IMR-90 (cell line): ENCODE measurements around the gene SETD3. TPM values are rescaled to one million over a fixed set of nuclear protein-coding genes. Genes with fewer than 3 reads are reported as not detected.

ENCODE experiments used
- ATAC-seq: fragments of 200-7000 bp; cut with Tn5 transposase; 2 replicates; pipeline ENCODE4 v1.9.1; 2020; ENCODE audit warnings: low read depth, mild to moderate bottlenecking, moderate library complexity
- BruUV-seq: library from RNA; stranded (reverse); fragments of 400-500 nt; replicated peaks from 2 replicates; lab custom pipeline; 2021; lab: Mats Ljungman, UMichigan
- CTCF ChIA-PET: fragments of 300-600 bp; formaldehyde crosslinking; extraction: SDS; loops from one replicate; lab custom pipeline; 2021; ENCODE audit warnings: antibody characterized with exemption; lab: Yijun Ruan, JAX
- POLR2A ChIA-PET: fragments of 300-600 bp; sonication (Branson Sonifier 250); formaldehyde crosslinking; loops from one replicate; lab custom pipeline; 2022; ENCODE audit warnings: antibody characterized with exemption; ENCODE audit not compliant: unreplicated experiment; lab: Charles Lee
- DNase-seq: peaks from one replicate; pipeline ENCODE4 v3.0.0; 2013
- H2AFZ ChIP-seq: replicated peaks from 2 replicates; pipeline ENCODE3; 2013; ENCODE audit warnings: low read length, mild to moderate bottlenecking; ENCODE audit not compliant: poor library complexity
- H2AK5ac ChIP-seq: 2 replicates; pipeline ENCODE4 v1.6.1; 2013; ENCODE audit warnings: low read depth, low read length, inconsistent platforms
- H2AK9ac ChIP-seq: replicated peaks from 2 replicates; pipeline ENCODE3; 2013; ENCODE audit warnings: mild to moderate bottlenecking, low read depth, low read length, moderate library complexity; ENCODE audit not compliant: poor library complexity
- H2BK120ac ChIP-seq: 2 replicates; pipeline ENCODE4 v1.6.1; 2013; ENCODE audit warnings: low read depth, low read length, inconsistent platforms
- H2BK15ac ChIP-seq: 3 replicates; pipeline ENCODE4 v1.6.1; 2013; ENCODE audit warnings: low read depth, low read length, inconsistent platforms
- H2BK20ac ChIP-seq: 2 replicates; pipeline ENCODE4 v1.6.1; 2013; ENCODE audit warnings: low read depth, mild to moderate bottlenecking, inconsistent platforms, low read length, moderate library complexity
- H2BK5ac ChIP-seq: 2 replicates; pipeline ENCODE4 v1.6.1; 2013; ENCODE audit warnings: mild to moderate bottlenecking, low read depth, low read length, inconsistent platforms; ENCODE audit not compliant: poor library complexity, severe bottlenecking
- H3K14ac ChIP-seq: replicated peaks from 2 replicates; pipeline ENCODE4 v1.6.1; 2013; ENCODE audit warnings: low read depth, low read length, inconsistent platforms
- H3K18ac ChIP-seq: 2 replicates; pipeline ENCODE4 v1.6.1; 2013; ENCODE audit warnings: low read depth, low read length, control low read depth
- H3K23ac ChIP-seq: 2 replicates; pipeline ENCODE4 v1.6.1; 2013; ENCODE audit warnings: low read depth, low read length, inconsistent platforms
- H3K27ac ChIP-seq: 2 replicates; pipeline ENCODE4 v1.5.1; 2013; ENCODE audit warnings: mild to moderate bottlenecking, control low read depth, low read length; ENCODE audit not compliant: insufficient read depth
- H3K27me3 ChIP-seq: 2 replicates; pipeline ENCODE4 v1.6.1; 2013; ENCODE audit warnings: low read length; ENCODE audit not compliant: control insufficient read depth, insufficient read depth
- H3K36me3 ChIP-seq: 2 replicates; pipeline ENCODE4 v1.6.1; 2013; ENCODE audit warnings: low read length, mixed read lengths; ENCODE audit not compliant: control insufficient read depth, insufficient read depth
- H3K4ac ChIP-seq: 2 replicates; pipeline ENCODE4 v1.6.1; 2013; ENCODE audit warnings: low read depth, low read length, inconsistent platforms
- H3K4me1 ChIP-seq: 2 replicates; pipeline ENCODE4 v1.6.1; 2013; ENCODE audit warnings: low read length, mixed read lengths; ENCODE audit not compliant: control insufficient read depth, insufficient read depth
- H3K4me2 ChIP-seq: 2 replicates; pipeline ENCODE4 v1.6.1; 2013; ENCODE audit warnings: low read depth, mild to moderate bottlenecking, control low read depth, low read length, moderate library complexity
- H3K4me3 ChIP-seq: 2 replicates; pipeline ENCODE4 v1.5.1; 2013; ENCODE audit warnings: low read depth, mild to moderate bottlenecking, control low read depth, low read length, moderate library complexity; ENCODE audit not compliant: insufficient read depth
- H3K56ac ChIP-seq: 2 replicates; pipeline ENCODE4 v1.6.1; 2013; ENCODE audit warnings: low read length, inconsistent platforms; ENCODE audit not compliant: insufficient read depth; ENCODE audit errors: extremely low read depth
- H3K79me1 ChIP-seq, 2 experiments: 2 replicates each; pipeline ENCODE4 v1.6.1; 2013; ENCODE audit warnings: low read length in 2 of 2, inconsistent platforms in 1 of 2, low read depth in 1 of 2
- H3K9ac ChIP-seq: 2 replicates; pipeline ENCODE4 v1.6.1; 2013; ENCODE audit warnings: low read depth, low read length, control low read depth
- H3K9me1 ChIP-seq: 2 replicates; pipeline ENCODE4 v1.6.1; 2013; ENCODE audit warnings: low read length, inconsistent platforms; ENCODE audit not compliant: insufficient read depth
- H3K9me3 ChIP-seq: 2 replicates; pipeline ENCODE4 v1.6.1; 2013; ENCODE audit warnings: low read length; ENCODE audit not compliant: control insufficient read depth, insufficient read depth
- H4K20me1 ChIP-seq: 2 replicates; pipeline ENCODE4 v1.6.1; 2013; ENCODE audit warnings: low read length, inconsistent platforms; ENCODE audit not compliant: insufficient read depth
- H4K5ac ChIP-seq: 2 replicates; pipeline ENCODE4 v1.6.1; 2013; ENCODE audit warnings: mild to moderate bottlenecking, low read depth, low read length, control low read depth
- H4K8ac ChIP-seq, 2 experiments: 2 replicates each; pipeline ENCODE4 v1.6.1; 2013; ENCODE audit warnings: low read depth in 2 of 2, low read length in 2 of 2, control low read depth in 1 of 2, inconsistent platforms in 1 of 2
- H4K91ac ChIP-seq: 2 replicates; pipeline ENCODE4 v1.6.1; 2013; ENCODE audit warnings: low read depth, low read length, inconsistent platforms; ENCODE audit not compliant: insufficient read depth
- CEBPB ChIP-seq: IDR thresholded peaks from 2 replicates; pipeline ENCODE4 v1.6.1; 2012; ENCODE audit warnings: low read depth, low read length, improper control_type of control experiment
- RCOR1 ChIP-seq: IDR thresholded peaks from 2 replicates; pipeline ENCODE4 v1.6.1; 2012; ENCODE audit warnings: mild to moderate bottlenecking, low read length, improper control_type of control experiment; ENCODE audit not compliant: insufficient replicate concordance
- WGBS, 2 experiments: methylation state at CpG; one replicate each; pipeline versions ENCODE4 v1.1.5 to v1.1.7; 2013; ENCODE audit warnings: missing lambda C conversion rate in 2 of 2; ENCODE audit not compliant: insufficient read length in 1 of 2; ENCODE audit errors: extremely low coverage in 2 of 2; 5-methylcytosine and 5-hydroxymethylcytosine counted together
- dilution Hi-C: fragments of 300-500 bp; cut with HindIII; formaldehyde crosslinking; loops from one replicate; pipeline ENCODE4 v1.14.3; 2018; ENCODE audit warnings: low sequenced_read_pairs; ENCODE audit not compliant: unreplicated experiment
- in situ Hi-C: fragments of 300-500 bp; cut with MboI; formaldehyde crosslinking; loops from 3 replicates; pipeline ENCODE4 v1.14.3; 2019; ENCODE audit warnings: low sequenced_read_pairs, inconsistent platforms, mixed read lengths
- intact Hi-C: fragments of 100-400 bp; cut with micrococcal nuclease; formaldehyde crosslinking; loops from 2 replicates; pipeline ENCODE4 v1.10.0; 2022
- polyA plus RNA-seq, 3 experiments: library from polyadenylated mRNA; depleted of rRNA; stranded (reverse); fragments of >200 nt; gene quantifications; 2 replicates each; pipeline ENCODE4 v1.2.3, GENCODE V29; 2012; ENCODE audit warnings: low replicate concordance in 1 of 3
- total RNA-seq: library from RNA; depleted of rRNA; stranded (reverse); fragments of >200 nt; gene quantifications from 2 replicates; pipeline ENCODE4 v1.2.3, GENCODE V29; 2012

SETD3 gene
- total and polyA plus RNA-seq, 2 of the 4 experiments (the other 2 are of a cell fraction): 18.8 to 31.9 TPM

GRCh38 chr14:99527026-99527425, 46.4 kb upstream of the SETD3 start:
- peak overlapping the region; percentile 35 for H2AK9ac ChIP-seq
- H2BK20ac ChIP-seq: no peak overlapping the region
- peaks cover 46% of the 10 kb centered on the region for H3K4me1 ChIP-seq
- H4K91ac ChIP-seq: no peak overlapping the region
- H3K23ac ChIP-seq: no peak overlapping the region
- dilution Hi-C loops: no loop called here
- no peak overlapping the region for H2BK5ac ChIP-seq
- no peak overlapping the region for H2AK5ac ChIP-seq
- ATAC-seq: no peak
- peaks cover 4% of the 10 kb centered on the region for H4K20me1 ChIP-seq
- TF ChIP-seq RCOR1: no peak
- no peak for TF ChIP-seq CEBPB
- intact Hi-C loops: no loop called here
- in situ Hi-C loops: loop anchor here (10.0 kb wide), 1 partner anchor 378 kb away; no protein-coding TSS in a partner anchor
- no peak overlapping the region for H3K4ac ChIP-seq
- no peak overlapping the region for H4K8ac ChIP-seq
- no peak overlapping the region for H2BK120ac ChIP-seq
- H3K36me3 ChIP-seq: no peaks in the 10 kb centered on the region
- no peak for DNase-seq
- H3K4me3 ChIP-seq: no peak overlapping the region
- peaks cover 28% of the 10 kb centered on the region for H3K9me1 ChIP-seq
- no peak overlapping the region for H3K27ac ChIP-seq
- no peak overlapping the region for H3K9ac ChIP-seq
- no peaks in the 10 kb centered on the region for H3K27me3 ChIP-seq
- H3K56ac ChIP-seq: no peak overlapping the region
- ChIA-PET POLR2A (no interaction called here), CTCF (no interaction called here)
- no peak overlapping the region for H2AFZ ChIP-seq
- H3K18ac ChIP-seq: no peak overlapping the region
- WGBS, 2 experiments: 98% methylated on average over 6 of the region's 12 CpGs; no CpG with 5 or more reads in 1 of the 2 experiments
- H3K4me2 ChIP-seq: no peak overlapping the region
- no TSS peak for BruUV-seq
- peaks cover 31 to 79% of the 10 kb centered on the region in 2 experiments for H3K79me1 ChIP-seq
- no peak overlapping the region for H3K14ac ChIP-seq
- H4K5ac ChIP-seq: no peak overlapping the region
- no peaks in the 10 kb centered on the region for H3K9me3 ChIP-seq
- no peak overlapping the region for H2BK15ac ChIP-seq
